Lower leg skin (tissue), 3 donors: ENCODE results near the gene GRIK5.
"Not testable (repeated sequence)": the region's sequence is repeated elsewhere in the genome, so short reads cannot be mapped to it uniquely, and the experiment has no call there.

Source experiments
- POLR2A ChIP-seq, 2 donors: fragments of 450-650 bp; IDR thresholded peaks; one replicate each; pipeline ENCODE4 v1.6.1; 2016 to 2017; ENCODE audit warnings: antibody characterized with exemption in 2 of 2, mild to moderate bottlenecking in 1 of 2, moderate library complexity in 1 of 2
- TF ChIP-seq, protein P1 (sequence below), 3 donors: fragments of 450-650 bp; IDR thresholded peaks; one replicate each; pipeline ENCODE4 v1.5.1; 2016; ENCODE audit warnings: antibody characterized with exemption in 3 of 3, mild to moderate bottlenecking in 3 of 3, moderate library complexity in 2 of 3

DNA sequence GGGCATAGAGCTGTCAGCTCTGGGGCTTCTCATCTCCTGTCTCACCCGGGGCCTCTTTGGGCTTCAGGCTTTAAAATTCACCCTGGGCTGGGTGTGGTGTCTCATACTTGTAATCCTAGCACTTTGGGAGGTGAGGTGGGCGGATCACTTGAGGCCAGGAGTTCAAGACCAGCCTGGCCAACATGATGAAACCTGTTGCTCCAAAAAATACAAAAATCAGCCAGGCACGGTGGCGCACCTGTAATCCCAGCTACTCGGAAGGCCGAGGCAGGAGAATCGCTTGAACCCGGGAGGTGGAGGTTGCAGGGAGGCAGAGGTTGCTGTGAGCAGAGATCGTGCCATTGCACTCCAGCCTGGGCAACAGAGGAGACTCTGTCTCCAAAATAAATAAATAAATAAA, 29.5 kb downstream of the GRIK5 start:
- TF ChIP-seq, protein P1, sequence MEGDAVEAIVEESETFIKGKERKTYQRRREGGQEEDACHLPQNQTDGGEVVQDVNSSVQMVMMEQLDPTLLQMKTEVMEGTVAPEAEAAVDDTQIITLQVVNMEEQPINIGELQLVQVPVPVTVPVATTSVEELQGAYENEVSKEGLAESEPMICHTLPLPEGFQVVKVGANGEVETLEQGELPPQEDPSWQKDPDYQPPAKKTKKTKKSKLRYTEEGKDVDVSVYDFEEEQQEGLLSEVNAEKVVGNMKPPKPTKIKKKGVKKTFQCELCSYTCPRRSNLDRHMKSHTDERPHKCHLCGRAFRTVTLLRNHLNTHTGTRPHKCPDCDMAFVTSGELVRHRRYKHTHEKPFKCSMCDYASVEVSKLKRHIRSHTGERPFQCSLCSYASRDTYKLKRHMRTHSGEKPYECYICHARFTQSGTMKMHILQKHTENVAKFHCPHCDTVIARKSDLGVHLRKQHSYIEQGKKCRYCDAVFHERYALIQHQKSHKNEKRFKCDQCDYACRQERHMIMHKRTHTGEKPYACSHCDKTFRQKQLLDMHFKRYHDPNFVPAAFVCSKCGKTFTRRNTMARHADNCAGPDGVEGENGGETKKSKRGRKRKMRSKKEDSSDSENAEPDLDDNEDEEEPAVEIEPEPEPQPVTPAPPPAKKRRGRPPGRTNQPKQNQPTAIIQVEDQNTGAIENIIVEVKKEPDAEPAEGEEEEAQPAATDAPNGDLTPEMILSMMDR (IDR thresholded peaks at IDR 0.05), result not testable (repeated sequence)
- not testable (repeated sequence) for TF ChIP-seq POLR2A (IDR thresholded peaks at IDR 0.05)
